Measurements from ENCODE around the gene FURIN. TPM values are rescaled to one million over a fixed set of nuclear protein-coding genes. Genes with fewer than 3 reads are reported as not detected.

The FURIN gene
- polyA plus RNA-seq, 3 donors = 6.5 to 47.3 (median 14.3) TPM

- intact Hi-C loops (cut with micrococcal nuclease) = no loop called here
- no peaks in the 10 kb centered on the region for H3K9me3 Mint-ChIP-seq
- Histone ChIP-seq H3K9ac (ENCODE audit: insufficient read depth, low read length, poor library complexity, severe bottlenecking) (no peak overlapping the region), H3K27me3 (ENCODE audit: control insufficient read depth in 2 of 2, insufficient read depth in 2 of 2, low read length in 2 of 2) (no peaks in the 10 kb centered on the region), H3K9me3 (replicated peaks in 1 of 2; ENCODE audit: control insufficient read depth in 1 of 2, insufficient read depth in 1 of 2, low read length in 2 of 2) (no peaks in the 10 kb centered on the region), H3K36me3 (replicated peaks in 1 of 2; ENCODE audit: control insufficient read depth in 1 of 2, insufficient read depth in 2 of 2, low read length in 2 of 2) (peaks cover 93 to 97% of the 10 kb centered on the region in 2 donors), H3K4me1 (ENCODE audit: control insufficient read depth in 1 of 2, insufficient read depth in 2 of 2, low read length in 2 of 2) (peaks cover 32 to 44% of the 10 kb centered on the region in 2 donors), H3K4me2 (replicated peaks; ENCODE audit: extremely low read depth, low read length, poor library complexity, severe bottlenecking) (no peak overlapping the region), H3K79me2 (ENCODE audit: insufficient read depth, low read length) (peaks cover 72% of the 10 kb centered on the region), H3K4me3 (replicated peaks in 1 of 3; ENCODE audit: low read depth in 2 of 3, low read length in 3 of 3) (no peak overlapping the region), H3K27ac (ENCODE audit: low read depth in 1 of 2, low read length in 2 of 2) (peak overlapping the region in 1 of 2 donors; percentile 41), H2AFZ (ENCODE audit: insufficient read depth, low read depth, low read length, poor library complexity, severe bottlenecking) (no peak overlapping the region), H4K20me1 (ENCODE audit: insufficient read depth, low read length) (peaks cover 99% of the 10 kb centered on the region)
- H3K27ac Mint-ChIP-seq = peak overlapping the region in 2 of 7 donors; percentile 68
- peaks cover 69 to 97% of the 10 kb centered on the region in 2 donors for H3K36me3 Mint-ChIP-seq
- WGBS (ENCODE audit: insufficient coverage) = 96% methylated on average over 7 of the region's 8 CpGs
- no peak for DNase-seq
- H3K27me3 Mint-ChIP-seq (ENCODE audit: low read depth in 3 of 3) = peaks cover 0 to 1% (median 0%) of the 10 kb centered on the region in 3 donors
- H3K4me3 Mint-ChIP-seq = no peak overlapping the region
- TF ChIP-seq CTCF (IDR thresholded peaks at IDR 0.05) = no peak
- peaks cover 32% of the 10 kb centered on the region for H3K4me1 Mint-ChIP-seq
Measured at GRCh38 chr15:90891346-90891949, 23.1 kb downstream of the FURIN start.

DNA sequence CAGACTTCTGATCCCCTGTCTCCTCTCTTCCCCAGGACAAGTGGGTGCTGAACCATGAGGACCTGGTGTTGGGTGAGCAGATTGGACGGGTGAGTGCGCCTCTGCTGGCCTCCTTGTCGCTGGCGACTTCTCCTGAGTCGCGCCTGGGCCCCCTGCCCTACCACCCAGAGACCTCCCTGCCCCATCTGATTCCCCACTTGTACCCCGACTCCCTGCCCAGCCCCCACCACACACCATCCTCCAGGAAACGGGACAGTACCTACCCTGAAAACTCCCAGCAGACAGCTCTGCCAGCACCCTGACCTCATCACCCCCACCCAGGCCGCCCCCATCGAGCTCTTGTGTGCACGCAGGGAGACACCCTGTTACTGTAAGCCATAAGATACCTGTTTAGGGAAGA, 23.6 kb downstream of the FURIN start:
- H3K4me1 Mint-ChIP-seq = peaks cover 34% of the 10 kb centered on the region
- peaks cover 99% of the 10 kb centered on the region for H4K20me1 ChIP-seq (ENCODE audit: insufficient read depth, low read length)
- no peak for TF ChIP-seq CTCF (IDR thresholded peaks at IDR 0.05)
- peak overlapping the region in 5 of 7 donors; percentile 14 to 89 (median 68) for H3K27ac Mint-ChIP-seq
- peaks cover 66% of the 10 kb centered on the region for H3K79me2 ChIP-seq (ENCODE audit: insufficient read depth, low read length)
- peaks cover 32 to 44% of the 10 kb centered on the region in 2 donors for H3K4me1 ChIP-seq (ENCODE audit: control insufficient read depth in 1 of 2, insufficient read depth in 2 of 2, low read length in 2 of 2)
- no peaks in the 10 kb centered on the region for H3K27me3 ChIP-seq (ENCODE audit: control insufficient read depth in 2 of 2, insufficient read depth in 2 of 2, low read length in 2 of 2)
- no peak overlapping the region for H3K4me2 ChIP-seq (replicated peaks; ENCODE audit: extremely low read depth, low read length, poor library complexity, severe bottlenecking)
- peaks cover 0 to 1% (median 0%) of the 10 kb centered on the region in 3 donors for H3K27me3 Mint-ChIP-seq (ENCODE audit: low read depth in 3 of 3)
- WGBS (ENCODE audit: insufficient coverage) = 95% methylated on average over 8 of the region's 11 CpGs
- no peak overlapping the region for H3K27ac ChIP-seq (ENCODE audit: low read depth in 1 of 2, low read length in 2 of 2)
- no peak overlapping the region for H3K4me3 ChIP-seq (replicated peaks in 1 of 3; ENCODE audit: low read depth in 2 of 3, low read length in 3 of 3)
- H3K36me3 ChIP-seq (replicated peaks in 1 of 2; ENCODE audit: control insufficient read depth in 1 of 2, insufficient read depth in 2 of 2, low read length in 2 of 2) = peaks cover 90 to 91% of the 10 kb centered on the region in 2 donors
- peaks cover 66 to 92% of the 10 kb centered on the region in 2 donors for H3K36me3 Mint-ChIP-seq
- no peak overlapping the region for H3K9ac ChIP-seq (ENCODE audit: insufficient read depth, low read length, poor library complexity, severe bottlenecking)
- DNase-seq = no peak
- H3K9me3 ChIP-seq (replicated peaks in 1 of 2; ENCODE audit: control insufficient read depth in 1 of 2, insufficient read depth in 1 of 2, low read length in 2 of 2) = no peaks in the 10 kb centered on the region
- no peaks in the 10 kb centered on the region for H3K9me3 Mint-ChIP-seq
- H2AFZ ChIP-seq (ENCODE audit: insufficient read depth, low read depth, low read length, poor library complexity, severe bottlenecking) = no peak overlapping the region
- intact Hi-C loops (cut with micrococcal nuclease) = no loop called here
- no peak overlapping the region for H3K4me3 Mint-ChIP-seq
